ENCODE data around the gene RPL35. TPM values are rescaled to one million over a fixed set of nuclear protein-coding genes. Genes with fewer than 3 reads are reported as not detected.

The RPL35 gene
- total RNA-seq, 2 donors from 2014 or later = 1,657 to 1,708 TPM

GRCh38 chr9:124813501-124814163, 48.1 kb downstream of the RPL35 start:
- no peaks in the 10 kb centered on the region for H3K36me3 Mint-ChIP-seq (ENCODE audit: low read depth)
- peaks cover 2% of the 10 kb centered on the region for H3K4me1 Mint-ChIP-seq
- H3K27ac Mint-ChIP-seq = no peak overlapping the region
- H3K27me3 Mint-ChIP-seq = peaks cover 16% of the 10 kb centered on the region
- ATAC-seq (no peak), DNase-seq (no peak)
- H3K9me3 ChIP-seq (ENCODE audit: control insufficient read depth, low read length, poor library complexity, severe bottlenecking) = no peaks in the 10 kb centered on the region
- no peak overlapping the region for H3K4me3 Mint-ChIP-seq

GRCh38 chr9:124813041-124813440, 48.7 kb downstream of the RPL35 start:
- DNase-seq = no peak
- H3K27me3 Mint-ChIP-seq = peaks cover 16% of the 10 kb centered on the region
- H3K4me1 Mint-ChIP-seq = no peaks in the 10 kb centered on the region
- H3K27ac Mint-ChIP-seq = no peak overlapping the region
- no peak for ATAC-seq
- H3K36me3 Mint-ChIP-seq (ENCODE audit: low read depth) = peaks cover 3% of the 10 kb centered on the region
- H3K9me3 ChIP-seq (ENCODE audit: control insufficient read depth, low read length, poor library complexity, severe bottlenecking) = no peaks in the 10 kb centered on the region
- H3K4me3 Mint-ChIP-seq = no peak overlapping the region

- no peak for ATAC-seq
- DNase-seq = no peak
- Mint-ChIP-seq H3K36me3 (ENCODE audit: low read depth) (peaks cover 3% of the 10 kb centered on the region), H3K4me3 (no peak overlapping the region), H3K27ac (no peak overlapping the region), H3K4me1 (no peaks in the 10 kb centered on the region), H3K27me3 (peaks cover 17% of the 10 kb centered on the region)
- no peaks in the 10 kb centered on the region for H3K9me3 ChIP-seq (ENCODE audit: control insufficient read depth, low read length, poor library complexity, severe bottlenecking)
Measured at GRCh38 chr9:124812441-124812876, 49.3 kb downstream of the RPL35 start.

- peaks cover 13% of the 10 kb centered on the region for H3K27me3 Mint-ChIP-seq
- ATAC-seq (no peak), DNase-seq (no peak)
- no peak overlapping the region for H3K4me3 Mint-ChIP-seq
- no peaks in the 10 kb centered on the region for H3K9me3 ChIP-seq (ENCODE audit: control insufficient read depth, low read length, poor library complexity, severe bottlenecking)
- H3K27ac Mint-ChIP-seq = no peak overlapping the region
- peaks cover 3% of the 10 kb centered on the region for H3K36me3 Mint-ChIP-seq (ENCODE audit: low read depth)
- no peaks in the 10 kb centered on the region for H3K4me1 Mint-ChIP-seq
Measured at GRCh38 chr9:124810663-124811355, 50.9 kb downstream of the RPL35 start.

- no peak overlapping the region for H3K4me3 Mint-ChIP-seq
- peaks cover 3% of the 10 kb centered on the region for H3K36me3 Mint-ChIP-seq (ENCODE audit: low read depth)
- H3K27ac Mint-ChIP-seq = no peak overlapping the region
- H3K9me3 ChIP-seq (ENCODE audit: control insufficient read depth, low read length, poor library complexity, severe bottlenecking) = no peaks in the 10 kb centered on the region
- DNase-seq (no peak), ATAC-seq (no peak)
- peaks cover 13% of the 10 kb centered on the region for H3K27me3 Mint-ChIP-seq
- no peaks in the 10 kb centered on the region for H3K4me1 Mint-ChIP-seq
Measured at GRCh38 chr9:124809741-124810500, 51.8 kb downstream of the RPL35 start.

- H3K9me3 ChIP-seq (ENCODE audit: control insufficient read depth, low read length, poor library complexity, severe bottlenecking) = no peaks in the 10 kb centered on the region
- H3K27me3 Mint-ChIP-seq = peaks cover 13% of the 10 kb centered on the region
- no peak overlapping the region for H3K4me3 Mint-ChIP-seq
- no peak for ATAC-seq
- H3K36me3 Mint-ChIP-seq (ENCODE audit: low read depth) = peaks cover 3% of the 10 kb centered on the region
- H3K4me1 Mint-ChIP-seq = no peaks in the 10 kb centered on the region
- DNase-seq = no peak
- H3K27ac Mint-ChIP-seq = no peak overlapping the region
Measured at GRCh38 chr9:124809211-124809610, 52.5 kb downstream of the RPL35 start.

GRCh38 chr9:124808246-124808956, 53.4 kb downstream of the RPL35 start:
- H3K4me3 Mint-ChIP-seq = no peak overlapping the region
- H3K4me1 Mint-ChIP-seq = no peaks in the 10 kb centered on the region
- ATAC-seq (no peak), DNase-seq (no peak)
- peaks cover 3% of the 10 kb centered on the region for H3K36me3 Mint-ChIP-seq (ENCODE audit: low read depth)
- peaks cover 13% of the 10 kb centered on the region for H3K27me3 Mint-ChIP-seq
- H3K27ac Mint-ChIP-seq = no peak overlapping the region
- H3K9me3 ChIP-seq (ENCODE audit: control insufficient read depth, low read length, poor library complexity, severe bottlenecking) = no peaks in the 10 kb centered on the region

Other genes with a start within 250 kb of the RPL35 start
- gene NR6A1, start 90.6 kb downstream of the RPL35 start, total RNA-seq = under 1 TPM; 0.08 to 0.22 TPM
- not detected for gene OLFML2A, start 84.8 kb downstream of the RPL35 start, total RNA-seq
- gene WDR38, start 8.5 kb downstream of the RPL35 start, total RNA-seq = not detected
- 10 to 100 TPM; 37.5 to 44.7 TPM for gene ARPC5L, start 173 bp upstream of the RPL35 start, total RNA-seq
- 10 to 100 TPM; 21.1 to 28.6 TPM for gene GOLGA1, start 79.1 kb upstream of the RPL35 start, total RNA-seq

Measured in T-helper 17 cell (primary cell).